Amniotic stem cell (primary cell): ENCODE results near the gene BIRC5.
"Not testable (repeated sequence)": the region's sequence is repeated elsewhere in the genome, so short reads cannot be mapped to it uniquely, and the experiment has no call there.

Experiments
- DNase-seq: peaks from one replicate; lab custom pipeline; 2025; lab: John Stamatoyannopoulos, UW

Gene BIRC5

DNA sequence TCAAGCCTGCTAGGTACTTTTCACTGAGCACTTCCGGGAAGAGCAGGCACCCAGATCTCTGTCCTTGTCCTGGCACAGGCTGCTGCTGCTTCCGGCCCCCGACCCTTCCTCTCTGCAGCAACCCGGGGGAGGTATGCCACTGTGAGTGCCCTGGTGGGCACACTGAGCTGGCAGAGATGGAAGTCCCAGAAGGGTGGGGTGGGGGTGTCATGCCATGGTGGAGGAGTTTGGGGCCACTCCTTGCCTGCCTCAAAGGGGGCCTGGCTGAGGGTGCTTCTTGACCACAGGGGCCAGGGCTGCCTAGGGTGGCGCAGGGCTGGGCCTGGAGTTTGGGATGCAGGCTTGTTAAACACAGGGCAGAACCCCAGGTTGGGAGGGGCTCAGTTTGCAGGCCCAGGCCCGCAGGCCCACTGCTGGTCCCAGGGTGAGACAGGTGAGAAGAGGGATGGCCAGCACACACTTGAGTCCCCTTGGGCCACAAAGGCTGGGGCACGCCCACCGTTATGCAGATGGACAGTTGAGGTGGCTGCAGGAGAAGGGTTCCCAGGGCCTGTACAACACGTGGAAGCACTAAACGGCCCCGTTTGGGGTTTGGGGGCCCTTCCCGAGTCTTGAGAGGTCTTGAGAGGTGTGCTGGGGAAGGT lies 26.1 kb downstream of the BIRC5 start:
- DNase-seq: no peak

DNA sequence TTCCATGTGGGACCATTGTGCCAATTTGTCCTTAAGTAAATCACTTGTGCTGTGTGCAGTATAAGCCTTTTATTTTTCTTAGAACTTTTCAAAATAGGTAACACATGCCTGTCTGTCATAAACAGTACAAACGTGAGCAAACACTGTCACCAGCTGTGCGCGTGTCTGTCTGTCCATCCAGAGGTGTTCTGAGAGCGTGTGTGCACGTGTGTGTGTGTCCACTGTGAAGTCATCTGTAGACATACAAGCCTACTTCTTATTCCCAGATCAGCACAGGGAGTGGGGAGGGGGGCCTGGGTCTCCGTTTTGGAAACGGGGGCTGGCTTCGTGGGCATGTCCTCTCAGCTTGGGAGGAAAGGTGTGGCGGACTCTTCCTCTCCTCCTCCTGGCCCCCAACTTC lies 26.8 kb downstream of the BIRC5 start:
- DNase-seq: no peak

DNA sequence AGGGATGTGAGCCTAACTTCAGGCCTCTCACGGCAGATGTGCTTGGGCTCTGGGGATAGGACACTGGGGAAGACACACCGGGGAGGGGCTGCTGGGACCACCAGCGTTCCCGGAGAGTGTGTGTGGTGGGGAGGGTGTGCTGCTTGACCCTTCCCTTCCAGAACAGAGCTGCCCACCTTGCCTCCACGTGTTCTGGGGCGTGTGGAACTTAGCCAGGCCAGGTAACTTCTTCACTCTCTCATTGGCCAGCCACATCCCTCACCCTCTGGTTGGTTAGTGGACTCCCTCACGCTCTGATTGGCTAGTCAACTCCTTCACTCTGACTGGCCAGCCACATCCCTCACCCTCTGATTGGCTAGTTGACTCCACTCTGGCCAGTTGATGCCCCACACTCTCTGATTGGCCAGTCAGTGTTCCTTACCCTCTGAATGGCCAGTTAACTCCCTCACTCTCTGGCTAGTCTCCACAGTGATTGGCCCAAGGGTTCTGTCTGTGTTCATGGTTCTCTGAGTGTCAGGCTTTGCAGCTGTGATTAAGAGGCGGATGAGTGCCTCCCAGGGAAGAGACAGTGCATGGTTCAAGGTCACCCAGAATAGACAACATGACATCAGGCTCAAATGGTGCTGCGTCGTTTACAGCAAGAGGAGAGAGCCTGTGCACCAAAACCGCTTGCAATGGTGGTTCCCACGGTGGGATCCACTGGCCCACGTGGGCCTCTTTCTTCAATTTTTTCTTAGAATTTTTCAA lies 27.4 kb downstream of the BIRC5 start:
- DNase-seq: no peak

DNA sequence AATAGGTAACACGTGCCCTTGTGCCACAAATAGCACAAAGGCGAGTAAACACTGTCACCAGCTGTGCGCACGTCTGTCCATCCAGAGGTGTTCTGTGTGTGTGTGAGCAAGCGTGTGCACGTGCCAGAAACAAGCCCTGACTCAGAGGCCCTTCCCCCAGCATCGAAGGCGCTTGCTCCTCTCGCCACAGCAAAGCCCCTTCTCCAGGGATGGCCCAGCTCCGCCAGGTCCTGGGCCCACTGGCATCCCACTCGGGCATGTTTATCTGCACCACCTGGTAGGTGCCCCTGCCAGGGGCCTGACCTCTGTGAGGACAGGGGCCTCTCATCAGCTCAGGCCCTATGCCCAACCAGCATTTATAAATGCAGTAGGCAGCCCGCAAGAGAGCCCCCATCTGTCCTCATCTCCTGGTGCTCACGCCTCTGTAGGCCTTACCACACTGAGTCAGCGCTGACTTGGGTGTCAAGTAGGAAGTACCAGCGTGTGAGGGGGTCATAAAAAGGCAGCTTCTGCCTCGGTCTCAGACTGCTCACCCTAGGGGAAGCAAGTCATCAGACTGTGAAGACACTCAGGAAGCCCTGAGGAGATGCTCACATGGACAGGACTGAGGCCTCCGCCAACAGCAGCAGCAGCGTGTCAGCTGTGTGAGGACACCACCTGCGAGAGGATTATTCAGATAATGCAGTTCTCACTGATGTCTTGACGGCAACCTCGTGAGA lies 28.1 kb downstream of the BIRC5 start:
- DNase-seq: no peak

DNA sequence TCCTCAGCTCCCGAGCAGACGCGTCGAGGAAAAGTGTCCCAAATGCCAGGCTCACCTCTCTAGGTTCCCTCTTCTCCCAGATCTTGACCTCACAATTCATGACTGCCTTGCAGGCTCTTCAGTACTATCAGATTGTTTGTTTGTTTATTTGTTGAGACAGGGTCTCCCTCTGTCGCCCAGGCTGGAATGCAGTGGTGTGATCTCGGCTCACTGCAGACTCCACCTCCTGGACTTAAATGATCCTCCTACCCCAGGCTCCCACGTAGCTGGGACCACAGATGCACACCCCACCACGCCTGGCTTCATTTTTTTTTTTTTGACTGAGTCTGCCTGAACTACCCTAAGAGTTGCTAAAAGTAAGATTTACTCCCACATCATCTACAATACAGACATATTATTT lies 33.3 kb downstream of the BIRC5 start:
- DNase-seq: no peak

DNA sequence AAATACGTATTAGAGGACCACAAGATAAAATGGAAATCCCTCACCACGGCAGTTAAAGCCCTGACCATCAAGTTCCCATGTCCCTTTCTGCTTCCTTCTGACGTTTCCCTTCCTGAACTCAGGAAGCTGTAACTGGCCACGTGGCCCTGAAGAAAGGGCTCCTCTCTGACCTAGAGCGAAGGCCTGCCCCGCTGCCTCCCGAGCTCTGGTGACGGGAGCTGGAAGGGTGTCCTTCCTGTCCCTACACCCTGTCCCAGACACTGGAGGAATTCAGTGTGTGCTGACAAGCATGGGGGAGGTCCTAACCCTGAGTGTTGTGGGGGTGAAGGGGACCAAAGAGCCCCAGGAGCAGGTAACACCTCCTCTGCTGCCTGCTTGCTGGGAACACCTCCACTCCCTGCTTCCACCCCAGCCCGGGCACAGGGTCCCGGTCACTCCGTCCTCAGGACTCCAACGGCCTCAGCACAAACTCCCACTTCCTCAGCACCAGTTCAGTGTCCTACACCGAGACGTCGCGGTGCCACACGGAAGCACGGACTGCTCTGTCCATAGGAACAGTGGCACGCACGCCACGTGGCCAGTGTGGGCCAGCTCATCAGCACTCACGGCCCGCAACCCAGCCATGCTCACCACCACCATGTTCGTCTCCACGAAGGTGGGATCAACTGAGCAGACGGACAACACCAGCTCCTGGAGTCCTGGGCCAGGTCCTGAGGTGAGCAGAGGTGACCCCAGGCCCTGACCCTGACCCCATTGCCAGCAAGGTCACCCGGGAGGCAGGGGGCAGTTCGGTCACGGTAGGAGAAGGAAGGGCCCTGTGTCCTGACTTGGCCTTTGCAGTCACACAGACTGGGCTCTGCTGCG lies 34.2 kb downstream of the BIRC5 start:
- no peak for DNase-seq

DNA sequence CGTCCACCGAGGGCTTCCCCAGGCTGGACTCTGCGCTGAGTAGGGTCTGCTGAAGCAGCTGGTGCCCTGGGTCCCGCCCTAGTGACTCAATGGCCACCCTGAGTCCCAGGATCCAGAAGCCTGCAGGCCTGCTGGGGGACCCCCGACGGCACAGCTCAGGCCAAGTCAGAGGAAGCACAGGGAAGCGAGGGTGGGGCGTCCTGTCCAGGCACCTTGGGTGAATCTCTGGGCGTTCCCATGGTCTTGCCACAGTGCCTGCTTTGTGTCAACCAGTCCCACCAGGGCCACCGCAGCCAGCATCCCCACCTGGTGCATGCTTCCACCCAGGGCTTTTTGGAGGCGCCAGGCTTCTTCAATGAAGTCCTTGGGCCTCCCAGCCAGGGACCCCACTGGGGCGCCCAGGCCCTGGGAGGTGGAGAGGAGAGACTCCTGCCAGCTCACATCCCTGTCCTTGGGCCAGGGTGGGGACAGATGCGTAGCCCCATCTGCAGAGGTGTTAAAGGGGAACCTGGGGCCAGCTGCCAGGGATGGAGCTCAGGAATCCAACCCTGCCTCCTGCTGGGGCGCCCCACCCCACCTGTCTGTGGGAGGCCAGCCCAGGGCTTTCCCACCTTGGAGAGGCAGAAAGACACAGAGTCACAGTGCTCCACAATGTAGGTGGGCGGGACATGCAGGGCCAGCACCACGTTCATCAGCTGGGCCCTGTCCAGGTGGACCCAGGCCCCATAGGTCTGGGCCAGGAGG lies 35.2 kb downstream of the BIRC5 start:
- no peak for DNase-seq

DNA sequence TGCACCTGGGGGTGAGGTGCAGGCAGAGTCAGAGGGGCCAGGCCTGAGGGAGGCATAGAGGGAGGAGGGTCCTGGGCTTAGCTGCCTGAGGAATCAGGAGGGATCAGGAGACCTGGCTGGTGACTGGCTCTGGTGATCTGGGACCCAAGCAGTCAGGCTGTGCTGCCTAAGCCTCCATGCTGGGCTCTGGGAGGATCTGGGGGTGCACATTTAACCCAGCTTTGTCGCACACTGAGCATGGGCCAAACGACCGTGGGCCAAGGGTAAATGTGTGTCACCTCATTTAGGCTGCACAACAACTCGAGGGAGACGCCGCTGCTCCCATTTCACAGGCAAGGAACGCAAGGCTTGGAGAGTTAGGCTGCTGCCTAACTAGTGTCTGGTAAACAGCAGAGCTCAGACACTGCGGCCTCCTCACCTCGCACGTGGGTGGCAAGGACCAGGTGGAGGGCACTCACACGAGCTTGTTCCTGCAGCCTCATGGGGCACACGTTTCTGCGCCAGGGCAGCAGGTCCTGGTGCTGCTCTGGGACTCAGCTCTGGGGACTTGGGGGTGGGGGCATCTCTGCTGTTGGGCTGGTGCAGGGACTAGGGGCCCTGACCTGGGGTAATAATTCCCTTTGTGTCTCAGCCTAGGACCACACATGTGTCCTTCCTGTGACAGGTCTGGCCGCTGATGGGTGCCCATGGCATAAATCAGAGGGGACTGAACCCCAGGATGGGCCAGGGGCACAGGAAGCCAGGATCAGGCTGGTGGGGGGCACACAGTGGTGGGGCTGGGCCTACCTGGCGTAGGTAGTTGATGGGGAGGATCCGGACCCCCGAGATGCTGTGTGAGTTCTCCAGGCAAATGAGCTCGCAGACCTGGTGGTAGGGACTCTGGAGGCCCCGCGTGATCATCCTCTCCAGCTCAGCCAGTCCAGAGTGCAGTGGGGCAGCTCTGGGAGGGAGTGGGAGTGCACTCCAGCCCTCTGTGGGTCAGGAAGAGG lies 36.1 kb downstream of the BIRC5 start:
- no peak for DNase-seq

DNA sequence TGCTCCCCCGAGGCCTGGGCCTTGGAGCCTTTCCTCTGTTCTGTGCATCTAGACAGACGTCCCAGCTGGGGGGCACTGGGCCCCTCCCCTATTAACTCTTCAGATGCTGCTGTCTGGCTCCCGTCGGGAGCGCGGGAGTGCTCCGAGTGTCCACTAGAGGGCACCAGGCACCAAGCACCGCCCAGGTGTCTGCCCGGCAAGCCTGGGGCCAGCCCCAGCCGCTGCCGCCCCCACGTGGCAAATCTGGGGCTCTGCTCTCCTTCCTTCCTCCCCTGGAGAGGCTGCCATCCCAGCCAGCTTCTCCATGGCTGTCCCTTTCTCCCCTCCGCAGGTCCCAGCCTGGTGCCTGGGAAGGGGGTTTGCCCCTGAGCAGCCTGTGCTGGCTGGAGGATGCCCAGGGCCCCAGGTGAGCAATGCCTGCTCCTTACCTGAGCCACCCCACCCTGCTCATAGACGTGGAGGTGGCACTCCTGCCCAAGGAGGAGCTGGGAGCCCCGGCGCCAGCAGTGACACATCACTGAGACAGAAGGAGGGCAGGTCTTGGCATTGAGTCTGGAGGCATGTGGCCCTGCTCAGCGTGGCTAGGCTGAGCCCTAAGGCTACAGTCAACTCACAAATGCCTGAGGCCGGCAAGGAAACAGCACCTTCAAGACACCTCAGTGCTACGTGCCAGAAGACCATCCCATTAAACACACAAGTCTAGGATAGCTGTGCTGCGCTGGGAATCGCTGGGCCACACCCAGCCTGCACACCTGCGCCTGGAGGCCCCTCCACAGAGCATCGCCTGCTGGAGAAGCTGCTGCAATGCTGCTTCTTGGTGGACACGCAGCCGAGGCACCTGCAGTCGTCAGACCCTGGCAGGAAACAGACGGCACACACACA lies 37.1 kb downstream of the BIRC5 start:
- peak; percentile 62 for DNase-seq

DNA sequence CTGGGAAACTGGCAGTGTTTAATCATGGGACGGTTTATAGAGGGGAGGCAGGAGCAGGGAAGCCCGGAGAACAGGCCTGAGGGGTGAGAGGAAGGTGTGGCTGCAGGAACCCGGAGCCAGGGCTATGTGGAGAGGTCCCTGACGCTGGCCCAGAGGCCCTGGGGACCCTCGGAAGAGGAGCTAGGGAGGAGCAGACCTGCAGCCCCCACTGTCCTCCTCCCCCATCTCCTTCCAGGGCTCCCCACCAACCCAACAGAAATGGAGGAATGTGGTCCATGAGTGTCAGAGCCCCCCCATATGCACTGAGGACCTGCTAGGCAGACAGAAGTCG lies 37.7 kb downstream of the BIRC5 start:
- no peak for DNase-seq

DNA sequence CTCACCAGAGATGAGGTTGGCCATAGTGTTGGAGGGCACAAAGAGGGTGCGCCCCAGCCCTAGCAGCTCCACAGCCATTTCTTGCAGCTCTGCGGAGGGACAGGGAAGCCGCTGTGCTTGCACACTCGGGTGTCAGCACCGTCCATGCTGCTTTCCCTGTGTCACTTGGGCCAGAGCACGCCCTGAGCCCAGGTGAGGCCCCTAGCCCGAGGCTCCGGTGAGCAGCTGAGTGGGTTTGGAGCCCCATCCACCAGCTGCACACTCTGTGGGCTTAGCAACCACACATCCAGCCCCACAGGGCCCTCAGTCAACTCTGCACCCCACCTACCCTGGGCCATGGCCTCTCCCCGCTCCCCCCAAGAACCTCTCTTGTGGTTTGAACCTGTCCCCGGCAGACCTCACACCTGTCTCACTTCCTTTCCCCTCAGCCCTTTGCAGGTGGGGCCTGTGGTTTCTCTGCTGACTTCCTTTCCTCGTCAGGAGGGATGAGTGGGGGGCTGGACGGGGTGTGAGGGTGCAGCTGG lies 38.1 kb downstream of the BIRC5 start:
- DNase-seq: no peak

DNA sequence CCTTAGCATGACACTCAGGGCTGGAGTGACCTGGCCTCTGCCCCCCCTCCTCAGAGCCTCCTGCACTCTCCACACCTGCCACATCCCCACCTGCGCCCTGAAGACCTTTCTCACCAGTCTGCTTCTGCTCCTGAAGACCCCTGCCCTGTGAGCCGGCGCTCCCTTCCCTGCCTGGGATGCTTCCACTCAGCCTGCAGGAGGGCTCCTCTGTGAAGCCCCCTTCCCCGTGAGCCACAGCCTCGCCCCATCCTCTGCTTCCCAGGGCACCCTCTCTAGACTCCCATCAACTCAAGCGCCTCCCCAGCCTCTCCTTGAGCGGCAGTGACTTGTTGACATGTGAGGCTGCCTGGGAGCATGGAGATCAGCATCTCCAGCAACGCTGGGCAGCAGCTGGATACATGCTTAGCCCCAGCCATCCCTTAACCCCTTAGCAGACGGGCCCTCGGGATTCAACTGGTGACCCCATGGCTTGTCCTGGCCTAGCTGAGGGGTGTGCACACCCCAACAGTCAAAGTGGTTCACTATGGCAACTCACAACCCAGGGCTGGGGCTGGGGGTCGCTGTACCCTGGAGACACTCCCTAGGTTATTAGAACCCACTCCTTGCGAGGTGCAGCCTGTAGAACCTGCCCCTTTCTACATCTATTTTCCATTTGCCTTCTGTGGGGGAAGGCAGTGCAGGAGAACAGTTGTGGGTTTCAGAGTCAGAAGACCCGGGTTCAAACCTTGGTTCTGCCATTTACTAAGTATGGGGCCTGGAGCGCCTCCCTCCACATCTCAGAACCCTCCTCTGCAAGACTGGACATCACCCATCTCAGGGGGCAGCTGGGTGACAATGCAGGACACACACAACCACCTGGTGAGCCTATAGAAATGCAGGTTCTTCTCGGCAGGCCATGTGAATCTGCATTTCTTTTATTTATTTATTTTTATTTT lies 38.9 kb downstream of the BIRC5 start:
- DNase-seq: no peak

DNA sequence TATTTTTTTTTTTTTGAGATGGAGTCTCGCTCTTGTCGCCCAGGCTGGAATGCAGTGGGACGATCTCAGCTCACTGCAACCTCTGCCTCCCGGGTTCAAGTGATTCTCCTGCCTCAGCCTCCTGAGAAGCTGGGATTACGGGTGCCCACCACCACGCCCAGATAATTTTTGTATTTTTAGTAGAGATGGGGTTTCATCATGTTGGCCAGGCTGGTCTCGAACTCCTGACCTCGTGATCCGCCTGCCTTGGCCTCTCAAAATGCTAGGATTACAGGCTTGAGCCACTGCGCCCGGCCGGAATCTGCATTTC lies 39.5 kb downstream of the BIRC5 start:
- DNase-seq: not testable (repeated sequence)

DNA sequence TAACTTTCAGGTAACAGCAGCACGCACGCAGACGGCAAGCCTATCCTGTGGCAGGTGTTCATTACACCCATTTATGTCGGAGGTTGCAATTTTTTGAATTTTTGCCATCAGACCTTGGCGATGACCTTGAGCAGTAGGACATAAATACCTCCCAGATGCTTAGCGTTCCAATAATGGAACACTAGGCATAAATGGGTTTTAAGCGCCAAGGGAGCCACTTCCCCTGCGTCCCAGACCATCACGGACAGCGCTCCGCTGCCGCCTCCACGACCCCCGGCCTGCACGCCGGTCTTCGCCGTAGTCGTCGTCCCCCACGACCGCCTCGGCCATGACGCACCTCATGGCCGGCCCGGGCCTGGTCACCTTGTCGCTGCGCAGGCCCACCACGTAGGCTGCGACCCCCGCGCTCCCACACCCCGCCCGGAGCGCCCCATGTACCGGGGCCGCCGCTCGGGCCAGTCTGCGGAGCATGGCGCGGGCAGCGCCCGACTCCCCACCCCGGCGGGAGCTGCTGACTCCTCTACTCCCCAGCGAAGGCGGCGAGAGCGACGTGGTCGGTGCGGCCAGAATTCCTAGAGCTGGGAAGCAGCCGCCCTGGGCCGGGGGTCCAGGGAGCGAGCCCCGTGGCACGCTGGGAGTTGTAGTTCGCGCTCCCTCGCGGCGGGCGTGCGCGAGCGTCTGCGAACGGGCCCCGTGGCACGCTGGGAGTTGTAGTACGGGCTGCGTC lies 40.1 kb downstream of the BIRC5 start:
- peak; percentile 59 for DNase-seq

DNA sequence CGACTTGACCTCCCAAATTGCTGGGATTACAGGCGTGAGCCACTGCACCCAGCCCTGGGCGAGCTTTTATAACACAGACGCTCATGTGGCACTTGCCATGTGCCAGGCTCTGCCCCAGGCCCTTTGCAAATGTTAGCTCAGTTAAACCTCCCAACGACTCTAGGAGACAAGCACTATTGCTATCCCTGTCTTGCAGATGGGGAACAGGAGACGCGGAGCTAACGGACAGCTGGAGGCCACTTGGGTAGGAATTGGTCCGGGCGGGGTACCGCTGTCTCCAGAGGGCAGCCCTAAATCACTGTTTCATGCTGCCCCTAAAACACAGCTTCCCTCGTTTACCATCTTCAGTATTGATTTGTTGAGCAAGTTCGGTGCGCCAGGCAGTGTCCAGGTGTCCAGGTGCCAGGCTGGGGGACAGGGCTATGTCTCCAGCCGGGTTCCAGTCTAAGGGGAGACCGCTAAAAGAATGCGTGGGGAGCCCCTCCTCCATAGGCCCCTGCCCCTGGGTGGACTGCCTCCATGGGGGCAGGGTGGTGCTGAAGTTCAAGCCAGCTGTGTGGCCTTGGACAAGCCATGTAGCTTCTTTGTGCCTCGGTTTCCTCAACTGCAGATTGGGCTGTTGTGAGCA lies 41.1 kb downstream of the BIRC5 start:
- DNase-seq: no peak

DNA sequence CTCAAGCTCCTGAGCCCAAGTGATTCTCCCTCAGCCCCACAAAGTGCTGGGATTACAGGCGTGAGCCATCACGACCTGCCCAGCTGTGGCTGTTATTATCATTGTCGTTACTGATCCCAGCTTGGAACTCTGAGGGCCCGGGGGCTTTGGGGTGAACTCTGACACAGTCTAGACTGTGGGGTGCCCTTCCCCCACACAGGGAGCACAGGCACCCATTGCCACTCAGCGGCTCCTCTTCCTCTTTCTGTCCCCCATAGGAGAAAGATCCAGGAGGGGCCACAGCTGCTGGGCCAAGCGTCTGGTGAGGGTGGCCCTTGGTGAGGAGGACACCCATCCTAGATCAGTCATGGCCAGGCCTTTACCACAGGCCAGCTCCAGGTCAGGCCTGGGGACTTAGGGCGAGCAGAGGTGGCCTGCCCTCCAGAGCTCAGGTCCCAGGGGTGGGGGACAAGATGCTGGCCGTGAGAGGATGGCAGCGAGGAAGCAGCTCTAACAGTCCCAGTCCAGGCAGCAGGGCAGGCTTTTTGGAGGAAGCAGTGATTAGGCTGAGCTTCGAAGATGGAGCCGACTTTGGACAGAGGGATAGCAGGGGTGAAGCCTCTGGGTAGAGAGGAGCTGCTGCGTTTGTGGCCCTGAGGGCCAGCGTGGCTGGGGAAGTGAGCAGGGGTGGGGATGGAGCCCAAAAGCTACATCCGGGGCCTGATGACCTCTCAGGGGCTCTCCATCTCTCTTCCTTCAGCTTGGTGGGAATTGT lies 42.1 kb downstream of the BIRC5 start:
- no peak for DNase-seq
